Panc1 (cell line): ENCODE measurements around the gene MDM1. TPM values are rescaled to one million over a fixed set of nuclear protein-coding genes. Genes with fewer than 3 reads are reported as not detected.

Source experiments
- ATAC-seq: fragments of 200-7000 bp; cut with Tn5 transposase; 2 replicates; pipeline ENCODE4 v1.9.1; 2020; ENCODE audit warnings: mild to moderate bottlenecking, moderate library complexity
- BruUV-seq: library from RNA; stranded (reverse); fragments of 400-500 nt; replicated peaks from 2 replicates; lab custom pipeline; 2021; lab: Mats Ljungman, UMichigan
- CTCF ChIA-PET: fragments of 300-600 bp; sonication (Branson Sonifier 250); formaldehyde crosslinking; loops from one replicate; lab custom pipeline; 2022; ENCODE audit warnings: antibody characterized with exemption; lab: Charles Lee
- POLR2A ChIA-PET: fragments of 300-600 bp; sonication (Branson Sonifier 250); formaldehyde crosslinking; loops from one replicate; lab custom pipeline; 2022; ENCODE audit warnings: antibody characterized with exemption; lab: Charles Lee
- DNase-seq: peaks from one replicate; pipeline ENCODE4 v3.0.0-alpha.2; 2010; ENCODE audit warnings: low read depth, low spot score
- H3K27ac ChIP-seq: 2 replicates; pipeline ENCODE4 v1.5.1; 2011; ENCODE audit warnings: mild to moderate bottlenecking, low read length, inconsistent platforms
- H3K27me3 ChIP-seq: fragments of 200-500 bp; sonication (Bioruptor generic); 2 replicates; pipeline ENCODE4 v1.6.0; 2014; ENCODE audit warnings: low read length, inconsistent platforms; ENCODE audit not compliant: control insufficient read depth, insufficient read depth
- H3K36me3 ChIP-seq: fragments of 200-500 bp; sonication (Bioruptor generic); 2 replicates; pipeline ENCODE4 v1.5.1; 2014; ENCODE audit warnings: inconsistent platforms, mild to moderate bottlenecking, low read length, moderate library complexity; ENCODE audit not compliant: control insufficient read depth, insufficient read depth
- H3K4me1 ChIP-seq: 2 replicates; pipeline ENCODE4 v1.5.1; 2011; ENCODE audit warnings: inconsistent platforms, mild to moderate bottlenecking, low read length, moderate library complexity; ENCODE audit not compliant: control insufficient read depth, insufficient read depth
- H3K4me3 ChIP-seq, 2 experiments: 2 replicates each; pipeline ENCODE4 v1.5.1; 2011 to 2012; ENCODE audit warnings: low read depth in 2 of 2, low read length in 2 of 2, mild to moderate bottlenecking in 2 of 2, inconsistent platforms in 1 of 2, moderate library complexity in 1 of 2
- H3K9me3 ChIP-seq: fragments of 200-500 bp; sonication (Bioruptor generic); 2 replicates; pipeline ENCODE4 v1.5.1; 2014; ENCODE audit warnings: low read depth, mild to moderate bottlenecking, inconsistent platforms, low read length, moderate library complexity; ENCODE audit not compliant: control insufficient read depth, insufficient read depth
- CTCF ChIP-seq: fragments of 450-650 bp; IDR thresholded peaks from 2 replicates; pipeline ENCODE4 v1.5.1; 2017; ENCODE audit warnings: mild to moderate bottlenecking
- POLR2AphosphoS5 ChIP-seq: IDR thresholded peaks from 2 replicates; pipeline ENCODE4 v1.6.1; 2012; ENCODE audit warnings: mild to moderate bottlenecking, low read depth, low read length, moderate library complexity
- SIN3A ChIP-seq: IDR thresholded peaks from 2 replicates; pipeline ENCODE4 v1.6.1; 2012; ENCODE audit warnings: low read depth, mild to moderate bottlenecking, low read length, moderate library complexity, borderline replicate concordance; ENCODE audit not compliant: insufficient read depth
- TCF7L2 ChIP-seq: IDR thresholded peaks from 2 replicates; pipeline ENCODE4 v1.6.1; 2011; ENCODE audit warnings: mild to moderate bottlenecking, low read depth, low read length, inconsistent platforms
- in situ Hi-C: cut with HindIII; loops from 2 replicates; pipeline ENCODE4 v1.10.0; 2016; ENCODE audit warnings: low sequenced_read_pairs, low pct_unique_long_range_greater_than_20kb
- intact Hi-C: fragments of 100-400 bp; cut with micrococcal nuclease; formaldehyde crosslinking; loops from one replicate; pipeline ENCODE4 v1.10.0; 2022; ENCODE audit not compliant: unreplicated experiment
- total RNA-seq: library from RNA; stranded (reverse); gene quantifications from one replicate; pipeline ENCODE4 v1.2.1, GENCODE V29; 2021; ENCODE audit not compliant: unreplicated experiment
- TF ChIP-seq, protein P1 (sequence below), 2 experiments: IDR thresholded peaks; 2 replicates each; pipeline ENCODE4 v1.6.1; 2011 to 2012; ENCODE audit warnings: low read depth in 2 of 2, control low read depth in 1 of 2, low read length in 1 of 2, mild to moderate bottlenecking in 1 of 2, moderate library complexity in 1 of 2; ENCODE audit not compliant: insufficient read depth in 1 of 2

The MDM1 gene
- total RNA-seq, 1 experiment from 2014 or later = 17.8 TPM

DNA sequence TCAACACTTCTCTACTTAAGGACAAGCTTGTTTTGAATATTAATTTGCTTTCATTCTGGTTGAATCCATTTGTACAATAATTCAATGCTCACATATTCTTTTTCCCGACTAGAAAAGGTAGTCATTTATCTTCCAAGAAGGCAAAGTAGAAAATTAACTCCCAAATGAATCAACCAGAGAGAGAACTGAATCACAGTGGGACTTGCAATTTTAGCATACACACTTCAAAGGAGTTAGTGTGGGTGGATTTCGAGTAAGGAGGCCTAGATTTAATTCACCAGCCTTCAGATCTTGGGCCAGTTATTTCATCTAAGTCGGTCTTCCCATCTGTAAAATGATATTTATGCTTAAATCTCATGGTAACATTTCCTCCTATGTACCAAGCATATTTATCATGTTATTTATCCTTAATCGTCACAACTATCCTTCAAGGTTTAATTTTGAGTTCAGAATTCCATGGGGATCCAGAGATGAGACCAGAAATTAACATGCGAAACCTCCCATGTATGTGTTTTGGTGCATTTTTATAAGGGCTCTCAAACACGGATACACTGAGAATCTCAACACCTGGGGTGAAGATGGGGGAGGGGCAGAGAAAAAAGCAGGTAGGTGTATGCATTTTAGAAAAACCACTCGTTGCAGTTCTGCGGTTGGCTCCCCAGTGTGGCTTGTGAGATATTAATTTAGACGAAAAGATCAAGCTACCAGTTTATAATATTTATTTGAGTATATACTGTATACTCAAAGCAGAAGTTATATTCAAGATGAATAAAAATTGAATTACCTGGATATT lies 39.8 kb downstream of the MDM1 start:
- POLR2A ChIA-PET = no interaction called here
- peaks cover 7% of the 10 kb centered on the region for H3K36me3 ChIP-seq
- H3K9me3 ChIP-seq = no peaks in the 10 kb centered on the region
- TF ChIP-seq CTCF (no peak), POLR2AphosphoS5 (no peak), SIN3A (no peak), TCF7L2 (no peak)
- TF ChIP-seq, protein P1, sequence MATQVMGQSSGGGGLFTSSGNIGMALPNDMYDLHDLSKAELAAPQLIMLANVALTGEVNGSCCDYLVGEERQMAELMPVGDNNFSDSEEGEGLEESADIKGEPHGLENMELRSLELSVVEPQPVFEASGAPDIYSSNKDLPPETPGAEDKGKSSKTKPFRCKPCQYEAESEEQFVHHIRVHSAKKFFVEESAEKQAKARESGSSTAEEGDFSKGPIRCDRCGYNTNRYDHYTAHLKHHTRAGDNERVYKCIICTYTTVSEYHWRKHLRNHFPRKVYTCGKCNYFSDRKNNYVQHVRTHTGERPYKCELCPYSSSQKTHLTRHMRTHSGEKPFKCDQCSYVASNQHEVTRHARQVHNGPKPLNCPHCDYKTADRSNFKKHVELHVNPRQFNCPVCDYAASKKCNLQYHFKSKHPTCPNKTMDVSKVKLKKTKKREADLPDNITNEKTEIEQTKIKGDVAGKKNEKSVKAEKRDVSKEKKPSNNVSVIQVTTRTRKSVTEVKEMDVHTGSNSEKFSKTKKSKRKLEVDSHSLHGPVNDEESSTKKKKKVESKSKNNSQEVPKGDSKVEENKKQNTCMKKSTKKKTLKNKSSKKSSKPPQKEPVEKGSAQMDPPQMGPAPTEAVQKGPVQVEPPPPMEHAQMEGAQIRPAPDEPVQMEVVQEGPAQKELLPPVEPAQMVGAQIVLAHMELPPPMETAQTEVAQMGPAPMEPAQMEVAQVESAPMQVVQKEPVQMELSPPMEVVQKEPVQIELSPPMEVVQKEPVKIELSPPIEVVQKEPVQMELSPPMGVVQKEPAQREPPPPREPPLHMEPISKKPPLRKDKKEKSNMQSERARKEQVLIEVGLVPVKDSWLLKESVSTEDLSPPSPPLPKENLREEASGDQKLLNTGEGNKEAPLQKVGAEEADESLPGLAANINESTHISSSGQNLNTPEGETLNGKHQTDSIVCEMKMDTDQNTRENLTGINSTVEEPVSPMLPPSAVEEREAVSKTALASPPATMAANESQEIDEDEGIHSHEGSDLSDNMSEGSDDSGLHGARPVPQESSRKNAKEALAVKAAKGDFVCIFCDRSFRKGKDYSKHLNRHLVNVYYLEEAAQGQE (IDR thresholded peaks at IDR 0.05; ENCODE audit: insufficient read depth in 1 of 2, low read depth in 2 of 2, low read length in 1 of 2) = no peak
- CTCF ChIA-PET = no interaction called here
- H3K4me3 ChIP-seq = no peak overlapping the region
- no peaks in the 10 kb centered on the region for H3K27me3 ChIP-seq
- H3K27ac ChIP-seq = no peak overlapping the region
- peaks cover 6% of the 10 kb centered on the region; the same call in 1 of the 2 replicates for H3K4me1 ChIP-seq
- intact Hi-C loops (no loop called here), in situ Hi-C loops (no loop called here)
- DNase-seq = no peak
- no peak for ATAC-seq
- BruUV-seq = no TSS peak

- ATAC-seq = no peak
- DNase-seq = no peak
- no TSS peak for BruUV-seq
- ChIA-PET POLR2A (no interaction called here), CTCF (no interaction called here)
- Histone ChIP-seq H3K27ac (no peak overlapping the region), H3K4me1 (peaks cover 6% of the 10 kb centered on the region; the same call in 1 of the 2 replicates), H3K9me3 (no peaks in the 10 kb centered on the region), H3K36me3 (peaks cover 7% of the 10 kb centered on the region), H3K27me3 (no peaks in the 10 kb centered on the region), H3K4me3 (no peak overlapping the region)
- in situ Hi-C loops = no loop called here
- intact Hi-C loops = no loop called here
- TF ChIP-seq SIN3A (no peak), TCF7L2 (no peak), CTCF (no peak), POLR2AphosphoS5 (no peak)
- TF ChIP-seq, protein P1 (IDR thresholded peaks at IDR 0.05; ENCODE audit: insufficient read depth in 1 of 2, low read depth in 2 of 2, low read length in 1 of 2) = no peak
Measured at GRCh38 chr12:68291396-68292036, 40.6 kb downstream of the MDM1 start.
